ENCODE data around the gene ZNF516.

Gene ZNF516

GRCh38 chr18:76515576-76515975 lies 20.5 kb upstream of the ZNF516 start:
- Histone ChIP-seq H3K4me1 (ENCODE audit: control insufficient read depth, low read length) (peaks cover 17% of the 10 kb centered on the region), H3F3A (ENCODE audit: control insufficient read depth, insufficient read depth) (0 out of 2 replicates have a peak, but pooled peaks cover 2% of the 10 kb centered on the region), H3K4me2 (ENCODE audit: low read length) (no peak overlapping the region), H3K36me3 (ENCODE audit: control insufficient read depth, low read length) (no peaks in the 10 kb centered on the region), H3K9me2 (replicated peaks; ENCODE audit: control insufficient read depth, low read length) (no peaks in the 10 kb centered on the region), H3K4me3 (ENCODE audit: low read length) (no peak overlapping the region), H3K9me3 (ENCODE audit: control insufficient read depth, insufficient read depth, low read length) (no peaks in the 10 kb centered on the region), H3K27me3 (ENCODE audit: control insufficient read depth, low read length) (peaks cover 11% of the 10 kb centered on the region), H3K79me2 (ENCODE audit: control insufficient read depth, low read length) (no peaks in the 10 kb centered on the region), H4K20me1 (ENCODE audit: control insufficient read depth, insufficient read depth, low read depth, low read length) (no peaks in the 10 kb centered on the region), H3K27ac (ENCODE audit: low read depth, low read length) (no peak overlapping the region)
- TF ChIP-seq EZH2phosphoT487 (IDR thresholded peaks at IDR 0.05; ENCODE audit: borderline replicate concordance, low read length), result no peak
- no peak for TF ChIP-seq CTCF (IDR thresholded peaks at IDR 0.05; ENCODE audit: low read depth, low read length, poor library complexity, severe bottlenecking)

DNA sequence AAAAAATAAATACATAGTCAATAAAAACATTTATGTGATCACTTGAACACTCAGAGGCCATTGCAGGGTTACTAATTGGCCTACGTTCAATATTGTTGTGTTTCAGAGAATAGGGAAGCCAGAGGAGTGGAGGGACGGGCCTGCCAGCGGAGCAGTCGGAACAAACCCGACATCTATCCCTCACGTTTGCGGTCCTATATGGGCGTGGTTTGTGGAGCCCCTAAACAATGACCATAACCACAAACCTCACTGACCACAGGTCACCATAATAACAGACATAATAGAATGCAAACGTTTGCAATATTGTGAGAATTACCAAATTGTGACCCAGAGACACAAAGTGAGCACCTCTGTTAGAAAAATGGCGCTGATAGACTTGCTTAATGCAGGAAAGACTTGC lies 19.5 kb upstream of the ZNF516 start:
- no peaks in the 10 kb centered on the region for H3K9me3 ChIP-seq (ENCODE audit: control insufficient read depth, insufficient read depth, low read length)
- H3K4me1 ChIP-seq (ENCODE audit: control insufficient read depth, low read length), result peaks cover 17% of the 10 kb centered on the region
- H4K20me1 ChIP-seq (ENCODE audit: control insufficient read depth, insufficient read depth, low read depth, low read length), result no peaks in the 10 kb centered on the region
- H3K79me2 ChIP-seq (ENCODE audit: control insufficient read depth, low read length), result no peaks in the 10 kb centered on the region
- TF ChIP-seq EZH2phosphoT487 (IDR thresholded peaks at IDR 0.05; ENCODE audit: borderline replicate concordance, low read length), result no peak
- no peak for TF ChIP-seq CTCF (IDR thresholded peaks at IDR 0.05; ENCODE audit: low read depth, low read length, poor library complexity, severe bottlenecking)
- H3K4me2 ChIP-seq (ENCODE audit: low read length), result no peak overlapping the region
- no peaks in the 10 kb centered on the region for H3K9me2 ChIP-seq (replicated peaks; ENCODE audit: control insufficient read depth, low read length)
- H3K4me3 ChIP-seq (ENCODE audit: low read length), result no peak overlapping the region
- no peak overlapping the region for H3K27ac ChIP-seq (ENCODE audit: low read depth, low read length)
- peaks cover 9% of the 10 kb centered on the region for H3K27me3 ChIP-seq (ENCODE audit: control insufficient read depth, low read length)
- H3K36me3 ChIP-seq (ENCODE audit: control insufficient read depth, low read length), result no peaks in the 10 kb centered on the region
- H3F3A ChIP-seq (ENCODE audit: control insufficient read depth, insufficient read depth), result 0 out of 2 replicates have a peak, but pooled peaks cover 1% of the 10 kb centered on the region

- Histone ChIP-seq H3K9me3 (ENCODE audit: control insufficient read depth, insufficient read depth, low read length) (no peaks in the 10 kb centered on the region), H3F3A (ENCODE audit: control insufficient read depth, insufficient read depth) (no peaks in the 10 kb centered on the region), H3K9me2 (replicated peaks; ENCODE audit: control insufficient read depth, low read length) (no peaks in the 10 kb centered on the region), H3K79me2 (ENCODE audit: control insufficient read depth, low read length) (no peaks in the 10 kb centered on the region), H3K4me3 (ENCODE audit: low read length) (no peak overlapping the region), H3K36me3 (ENCODE audit: control insufficient read depth, low read length) (no peaks in the 10 kb centered on the region), H3K27me3 (ENCODE audit: control insufficient read depth, low read length) (no peaks in the 10 kb centered on the region), H4K20me1 (ENCODE audit: control insufficient read depth, insufficient read depth, low read depth, low read length) (no peaks in the 10 kb centered on the region), H3K4me1 (ENCODE audit: control insufficient read depth, low read length) (no peaks in the 10 kb centered on the region), H3K4me2 (ENCODE audit: low read length) (no peak overlapping the region), H3K27ac (ENCODE audit: low read depth, low read length) (no peak overlapping the region)
- TF ChIP-seq CTCF (IDR thresholded peaks at IDR 0.05; ENCODE audit: low read depth, low read length, poor library complexity, severe bottlenecking) (no peak), EZH2phosphoT487 (IDR thresholded peaks at IDR 0.05; ENCODE audit: borderline replicate concordance, low read length) (no peak)
These were observed 12.9 kb upstream of the ZNF516 start for GRCh38 chr18:76507830-76508385.

Data from DOHH2 (cell line).